GM23338 (cell line): ENCODE data around the gene CHST15.

Source experiments
- CREB1 ChIP-seq: fragments of 250-450 bp; sonication (Bioruptor Pico); IDR thresholded peaks from 2 replicates; pipeline ENCODE4 v1.5.0; 2020; ENCODE audit warnings: low read depth, mild to moderate bottlenecking, moderate library complexity
- EZH2 ChIP-seq: fragments of 200-600 bp; sonication (generic); IDR thresholded peaks from one replicate; pipeline ENCODE4 v1.8.0; 2017; ENCODE audit warnings: antibody characterized with exemption, mild to moderate bottlenecking, low read depth; ENCODE audit not compliant: unreplicated experiment
- EZH2phosphoT487 ChIP-seq: fragments of 200-600 bp; sonication (generic); IDR thresholded peaks from one replicate; pipeline ENCODE4 v1.8.1; 2018; ENCODE audit warnings: antibody characterized with exemption; ENCODE audit not compliant: unreplicated experiment
- JUNB ChIP-seq: IDR thresholded peaks from one replicate; pipeline ENCODE4 v1.6.1; 2016; ENCODE audit warnings: antibody characterized with exemption; ENCODE audit not compliant: unreplicated experiment
- NANOG ChIP-seq: IDR thresholded peaks from 2 replicates; pipeline ENCODE4 v1.6.1; 2016; ENCODE audit warnings: antibody characterized with exemption, borderline replicate concordance
- POLR2AphosphoS5 ChIP-seq: IDR thresholded peaks from 2 replicates; pipeline ENCODE4 v1.6.1; 2016; ENCODE audit warnings: antibody characterized with exemption, low read depth
- STAT1 ChIP-seq: IDR thresholded peaks from one replicate; pipeline ENCODE4 v1.6.1; 2016; ENCODE audit warnings: antibody characterized with exemption; ENCODE audit not compliant: unreplicated experiment
- ZNF114 ChIP-seq: fragments of 250-450 bp; sonication (Bioruptor Pico); IDR thresholded peaks from 2 replicates; pipeline ENCODE4 v1.5.0; 2020; ENCODE audit warnings: mild to moderate bottlenecking, moderate library complexity
- ZNF331 ChIP-seq: fragments of 250-450 bp; sonication (Bioruptor Pico); IDR thresholded peaks from 2 replicates; pipeline ENCODE4 v1.5.0; 2020; ENCODE audit warnings: low read depth, mild to moderate bottlenecking, moderate library complexity
- TF ChIP-seq, protein P1 (sequence below), 2 experiments: fragments of 200-600 bp in 1 of 2; sonication (generic) in 1 of 2; conservative IDR thresholded peaks; 2 replicates each; pipeline versions ENCODE4 v1.5.1 to v1.6.1; 2016 to 2017; ENCODE audit warnings: antibody characterized with exemption in 2 of 2, low read depth in 2 of 2, mild to moderate bottlenecking in 2 of 2, moderate library complexity in 1 of 2
- TF ChIP-seq, protein P2 (sequence below): IDR thresholded peaks from one replicate; pipeline ENCODE4 v1.6.1; 2018; ENCODE audit warnings: antibody characterized with exemption; ENCODE audit not compliant: unreplicated experiment
- TF ChIP-seq, protein P3 (sequence below): fragments of 250-450 bp; sonication (Bioruptor Pico); IDR thresholded peaks from 2 replicates; pipeline ENCODE4 v1.5.0; 2020; ENCODE audit warnings: mild to moderate bottlenecking, moderate library complexity
- TF ChIP-seq, protein P4 (sequence below): IDR thresholded peaks from 2 replicates; pipeline ENCODE4 v1.6.1; 2016; ENCODE audit warnings: antibody characterized with exemption

DNA sequence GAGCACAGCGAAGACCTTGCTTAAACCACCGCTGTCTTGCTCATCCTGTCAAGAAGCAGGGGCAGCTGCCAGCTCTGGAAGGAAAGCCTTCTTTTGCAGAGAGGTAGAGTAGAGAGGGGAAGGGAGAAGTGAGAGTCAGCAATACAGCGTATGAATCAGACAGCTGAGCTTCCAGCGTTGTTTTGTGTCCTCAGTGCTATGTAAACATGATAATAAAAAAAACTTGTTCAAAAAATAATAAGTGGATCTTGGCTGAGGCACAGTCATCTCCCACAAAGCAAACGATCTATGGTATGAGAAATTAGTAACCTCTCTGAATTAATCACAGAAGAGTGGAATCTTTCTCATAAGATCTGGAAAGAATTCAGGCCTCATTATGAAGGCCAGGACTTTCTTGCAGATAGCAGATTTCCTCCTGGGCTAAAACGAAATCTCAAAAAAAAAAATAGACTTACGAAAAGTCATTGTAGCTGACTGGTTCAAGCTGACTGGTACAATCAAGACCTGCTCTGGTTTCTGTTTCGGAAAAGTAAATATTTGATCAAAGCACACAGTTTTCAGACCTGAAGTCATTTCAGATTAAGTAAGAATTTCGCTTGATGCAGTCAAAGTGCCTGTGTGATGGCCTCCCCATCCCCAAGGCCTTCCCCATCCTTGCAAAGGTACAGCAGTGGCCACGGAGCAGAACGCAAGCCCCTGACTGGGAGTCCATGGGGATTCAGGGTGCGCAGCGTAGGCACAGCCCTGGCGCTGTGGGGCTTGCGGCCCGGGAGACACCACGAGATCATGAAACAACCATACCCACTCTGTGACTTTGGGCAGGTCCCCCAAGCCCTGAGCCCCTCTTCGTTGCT, 29.4 kb downstream of the CHST15 start:
- TF ChIP-seq EZH2phosphoT487 (no peak), POLR2AphosphoS5 (no peak), EZH2 (no peak), CREB1 (CRISPR knock-in tag) (no peak), JUNB (no peak), ZNF331 (CRISPR knock-in tag) (no peak), ZNF114 (CRISPR knock-in tag) (no peak), NANOG (no peak), STAT1 (no peak)
- TF ChIP-seq, protein P1, sequence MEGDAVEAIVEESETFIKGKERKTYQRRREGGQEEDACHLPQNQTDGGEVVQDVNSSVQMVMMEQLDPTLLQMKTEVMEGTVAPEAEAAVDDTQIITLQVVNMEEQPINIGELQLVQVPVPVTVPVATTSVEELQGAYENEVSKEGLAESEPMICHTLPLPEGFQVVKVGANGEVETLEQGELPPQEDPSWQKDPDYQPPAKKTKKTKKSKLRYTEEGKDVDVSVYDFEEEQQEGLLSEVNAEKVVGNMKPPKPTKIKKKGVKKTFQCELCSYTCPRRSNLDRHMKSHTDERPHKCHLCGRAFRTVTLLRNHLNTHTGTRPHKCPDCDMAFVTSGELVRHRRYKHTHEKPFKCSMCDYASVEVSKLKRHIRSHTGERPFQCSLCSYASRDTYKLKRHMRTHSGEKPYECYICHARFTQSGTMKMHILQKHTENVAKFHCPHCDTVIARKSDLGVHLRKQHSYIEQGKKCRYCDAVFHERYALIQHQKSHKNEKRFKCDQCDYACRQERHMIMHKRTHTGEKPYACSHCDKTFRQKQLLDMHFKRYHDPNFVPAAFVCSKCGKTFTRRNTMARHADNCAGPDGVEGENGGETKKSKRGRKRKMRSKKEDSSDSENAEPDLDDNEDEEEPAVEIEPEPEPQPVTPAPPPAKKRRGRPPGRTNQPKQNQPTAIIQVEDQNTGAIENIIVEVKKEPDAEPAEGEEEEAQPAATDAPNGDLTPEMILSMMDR (conservative IDR thresholded peaks at IDR 0.05; ENCODE audit: low read depth in 2 of 2) = no peak
- TF ChIP-seq, protein P2, sequence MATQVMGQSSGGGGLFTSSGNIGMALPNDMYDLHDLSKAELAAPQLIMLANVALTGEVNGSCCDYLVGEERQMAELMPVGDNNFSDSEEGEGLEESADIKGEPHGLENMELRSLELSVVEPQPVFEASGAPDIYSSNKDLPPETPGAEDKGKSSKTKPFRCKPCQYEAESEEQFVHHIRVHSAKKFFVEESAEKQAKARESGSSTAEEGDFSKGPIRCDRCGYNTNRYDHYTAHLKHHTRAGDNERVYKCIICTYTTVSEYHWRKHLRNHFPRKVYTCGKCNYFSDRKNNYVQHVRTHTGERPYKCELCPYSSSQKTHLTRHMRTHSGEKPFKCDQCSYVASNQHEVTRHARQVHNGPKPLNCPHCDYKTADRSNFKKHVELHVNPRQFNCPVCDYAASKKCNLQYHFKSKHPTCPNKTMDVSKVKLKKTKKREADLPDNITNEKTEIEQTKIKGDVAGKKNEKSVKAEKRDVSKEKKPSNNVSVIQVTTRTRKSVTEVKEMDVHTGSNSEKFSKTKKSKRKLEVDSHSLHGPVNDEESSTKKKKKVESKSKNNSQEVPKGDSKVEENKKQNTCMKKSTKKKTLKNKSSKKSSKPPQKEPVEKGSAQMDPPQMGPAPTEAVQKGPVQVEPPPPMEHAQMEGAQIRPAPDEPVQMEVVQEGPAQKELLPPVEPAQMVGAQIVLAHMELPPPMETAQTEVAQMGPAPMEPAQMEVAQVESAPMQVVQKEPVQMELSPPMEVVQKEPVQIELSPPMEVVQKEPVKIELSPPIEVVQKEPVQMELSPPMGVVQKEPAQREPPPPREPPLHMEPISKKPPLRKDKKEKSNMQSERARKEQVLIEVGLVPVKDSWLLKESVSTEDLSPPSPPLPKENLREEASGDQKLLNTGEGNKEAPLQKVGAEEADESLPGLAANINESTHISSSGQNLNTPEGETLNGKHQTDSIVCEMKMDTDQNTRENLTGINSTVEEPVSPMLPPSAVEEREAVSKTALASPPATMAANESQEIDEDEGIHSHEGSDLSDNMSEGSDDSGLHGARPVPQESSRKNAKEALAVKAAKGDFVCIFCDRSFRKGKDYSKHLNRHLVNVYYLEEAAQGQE = no peak
- TF ChIP-seq, protein P3, sequence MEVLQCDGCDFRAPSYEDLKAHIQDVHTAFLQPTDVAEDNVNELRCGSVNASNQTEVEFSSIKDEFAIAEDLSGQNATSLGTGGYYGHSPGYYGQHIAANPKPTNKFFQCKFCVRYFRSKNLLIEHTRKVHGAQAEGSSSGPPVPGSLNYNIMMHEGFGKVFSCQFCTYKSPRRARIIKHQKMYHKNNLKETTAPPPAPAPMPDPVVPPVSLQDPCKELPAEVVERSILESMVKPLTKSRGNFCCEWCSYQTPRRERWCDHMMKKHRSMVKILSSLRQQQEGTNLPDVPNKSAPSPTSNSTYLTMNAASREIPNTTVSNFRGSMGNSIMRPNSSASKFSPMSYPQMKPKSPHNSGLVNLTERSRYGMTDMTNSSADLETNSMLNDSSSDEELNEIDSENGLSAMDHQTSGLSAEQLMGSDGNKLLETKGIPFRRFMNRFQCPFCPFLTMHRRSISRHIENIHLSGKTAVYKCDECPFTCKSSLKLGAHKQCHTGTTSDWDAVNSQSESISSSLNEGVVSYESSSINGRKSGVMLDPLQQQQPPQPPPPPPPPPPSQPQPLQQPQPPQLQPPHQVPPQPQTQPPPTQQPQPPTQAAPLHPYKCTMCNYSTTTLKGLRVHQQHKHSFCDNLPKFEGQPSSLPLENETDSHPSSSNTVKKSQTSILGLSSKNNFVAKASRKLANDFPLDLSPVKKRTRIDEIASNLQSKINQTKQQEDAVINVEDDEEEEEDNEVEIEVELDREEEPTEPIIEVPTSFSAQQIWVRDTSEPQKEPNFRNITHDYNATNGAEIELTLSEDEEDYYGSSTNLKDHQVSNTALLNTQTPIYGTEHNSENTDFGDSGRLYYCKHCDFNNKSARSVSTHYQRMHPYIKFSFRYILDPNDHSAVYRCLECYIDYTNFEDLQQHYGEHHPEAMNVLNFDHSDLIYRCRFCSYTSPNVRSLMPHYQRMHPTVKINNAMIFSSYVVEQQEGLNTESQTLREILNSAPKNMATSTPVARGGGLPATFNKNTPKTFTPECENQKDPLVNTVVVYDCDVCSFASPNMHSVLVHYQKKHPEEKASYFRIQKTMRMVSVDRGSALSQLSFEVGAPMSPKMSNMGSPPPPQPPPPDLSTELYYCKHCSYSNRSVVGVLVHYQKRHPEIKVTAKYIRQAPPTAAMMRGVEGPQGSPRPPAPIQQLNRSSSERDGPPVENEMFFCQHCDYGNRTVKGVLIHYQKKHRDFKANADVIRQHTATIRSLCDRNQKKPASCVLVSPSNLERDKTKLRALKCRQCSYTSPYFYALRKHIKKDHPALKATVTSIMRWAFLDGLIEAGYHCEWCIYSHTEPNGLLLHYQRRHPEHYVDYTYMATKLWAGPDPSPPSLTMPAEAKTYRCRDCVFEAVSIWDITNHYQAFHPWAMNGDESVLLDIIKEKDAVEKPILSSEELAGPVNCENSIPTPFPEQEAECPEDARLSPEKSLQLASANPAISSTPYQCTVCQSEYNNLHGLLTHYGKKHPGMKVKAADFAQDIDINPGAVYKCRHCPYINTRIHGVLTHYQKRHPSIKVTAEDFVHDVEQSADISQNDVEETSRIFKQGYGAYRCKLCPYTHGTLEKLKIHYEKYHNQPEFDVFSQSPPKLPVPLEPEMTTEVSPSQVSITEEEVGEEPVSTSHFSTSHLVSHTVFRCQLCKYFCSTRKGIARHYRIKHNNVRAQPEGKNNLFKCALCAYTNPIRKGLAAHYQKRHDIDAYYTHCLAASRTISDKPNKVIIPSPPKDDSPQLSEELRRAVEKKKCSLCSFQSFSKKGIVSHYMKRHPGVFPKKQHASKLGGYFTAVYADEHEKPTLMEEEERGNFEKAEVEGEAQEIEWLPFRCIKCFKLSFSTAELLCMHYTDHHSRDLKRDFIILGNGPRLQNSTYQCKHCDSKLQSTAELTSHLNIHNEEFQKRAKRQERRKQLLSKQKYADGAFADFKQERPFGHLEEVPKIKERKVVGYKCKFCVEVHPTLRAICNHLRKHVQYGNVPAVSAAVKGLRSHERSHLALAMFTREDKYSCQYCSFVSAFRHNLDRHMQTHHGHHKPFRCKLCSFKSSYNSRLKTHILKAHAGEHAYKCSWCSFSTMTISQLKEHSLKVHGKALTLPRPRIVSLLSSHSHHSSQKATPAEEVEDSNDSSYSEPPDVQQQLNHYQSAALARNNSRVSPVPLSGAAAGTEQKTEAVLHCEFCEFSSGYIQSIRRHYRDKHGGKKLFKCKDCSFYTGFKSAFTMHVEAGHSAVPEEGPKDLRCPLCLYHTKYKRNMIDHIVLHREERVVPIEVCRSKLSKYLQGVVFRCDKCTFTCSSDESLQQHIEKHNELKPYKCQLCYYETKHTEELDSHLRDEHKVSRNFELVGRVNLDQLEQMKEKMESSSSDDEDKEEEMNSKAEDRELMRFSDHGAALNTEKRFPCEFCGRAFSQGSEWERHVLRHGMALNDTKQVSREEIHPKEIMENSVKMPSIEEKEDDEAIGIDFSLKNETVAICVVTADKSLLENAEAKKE = no peak
- TF ChIP-seq, protein P4, sequence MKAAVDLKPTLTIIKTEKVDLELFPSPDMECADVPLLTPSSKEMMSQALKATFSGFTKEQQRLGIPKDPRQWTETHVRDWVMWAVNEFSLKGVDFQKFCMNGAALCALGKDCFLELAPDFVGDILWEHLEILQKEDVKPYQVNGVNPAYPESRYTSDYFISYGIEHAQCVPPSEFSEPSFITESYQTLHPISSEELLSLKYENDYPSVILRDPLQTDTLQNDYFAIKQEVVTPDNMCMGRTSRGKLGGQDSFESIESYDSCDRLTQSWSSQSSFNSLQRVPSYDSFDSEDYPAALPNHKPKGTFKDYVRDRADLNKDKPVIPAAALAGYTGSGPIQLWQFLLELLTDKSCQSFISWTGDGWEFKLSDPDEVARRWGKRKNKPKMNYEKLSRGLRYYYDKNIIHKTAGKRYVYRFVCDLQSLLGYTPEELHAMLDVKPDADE = no peak
